GM23248 (cell line): ENCODE data around the gene UNC5C. TPM values are rescaled to one million over a fixed set of nuclear protein-coding genes. Genes with fewer than 3 reads are reported as not detected.

Source experiments
- DNase-seq: peaks from one replicate; pipeline ENCODE4 v3.0.0-alpha.2; 2015
- H2AFZ ChIP-seq: fragments of 200-600 bp; sonication (generic); 2 replicates; pipeline ENCODE4 v1.6.1; 2016; ENCODE audit warnings: antibody characterized with exemption
- H3F3A ChIP-seq: fragments of 200-600 bp; sonication (generic); 2 replicates; pipeline ENCODE4 v1.6.1; 2016; ENCODE audit warnings: mild to moderate bottlenecking, antibody characterized with exemption, mixed run types; ENCODE audit not compliant: insufficient read depth
- H3K27ac ChIP-seq: fragments of 200-600 bp; sonication (generic); 2 replicates; pipeline ENCODE4 v1.5.1; 2016; ENCODE audit warnings: mild to moderate bottlenecking
- H3K27me3 ChIP-seq: fragments of 200-600 bp; sonication (generic); replicated peaks from 2 replicates; pipeline ENCODE4 v1.6.1; 2016; ENCODE audit warnings: mild to moderate bottlenecking; ENCODE audit not compliant: insufficient read depth
- H3K36me3 ChIP-seq: fragments of 200-600 bp; sonication (generic); 2 replicates; pipeline ENCODE4 v1.6.1; 2016; ENCODE audit warnings: low read depth, mild to moderate bottlenecking
- H3K4me1 ChIP-seq: fragments of 200-600 bp; sonication (generic); 2 replicates; pipeline ENCODE4 v1.6.1; 2016; ENCODE audit warnings: mild to moderate bottlenecking; ENCODE audit not compliant: insufficient read depth
- H3K4me2 ChIP-seq: fragments of 200-600 bp; sonication (generic); one replicate; pipeline ENCODE4 v1.6.1; 2016; ENCODE audit warnings: mild to moderate bottlenecking; ENCODE audit not compliant: unreplicated experiment
- H3K4me3 ChIP-seq: fragments of 200-600 bp; sonication (generic); 2 replicates; pipeline ENCODE4 v1.5.1; 2016; ENCODE audit warnings: mild to moderate bottlenecking
- H3K79me2 ChIP-seq: fragments of 200-600 bp; sonication (generic); 2 replicates; pipeline ENCODE4 v1.6.1; 2016; ENCODE audit warnings: mild to moderate bottlenecking; ENCODE audit not compliant: insufficient read depth
- H3K9ac ChIP-seq: fragments of 200-600 bp; sonication (generic); 2 replicates; pipeline ENCODE4 v1.6.1; 2016; ENCODE audit warnings: mild to moderate bottlenecking
- H3K9me2 ChIP-seq: fragments of 200-600 bp; sonication (generic); 2 replicates; pipeline ENCODE4 v1.6.1; 2016; ENCODE audit warnings: mixed run types, mild to moderate bottlenecking, moderate library complexity; ENCODE audit not compliant: insufficient read depth
- H3K9me3 ChIP-seq: fragments of 200-600 bp; sonication (generic); one replicate; pipeline ENCODE4 v1.6.1; 2017; ENCODE audit warnings: low read depth
- H4K20me1 ChIP-seq: fragments of 200-600 bp; sonication (generic); 2 replicates; pipeline ENCODE4 v1.6.0; 2016; ENCODE audit not compliant: insufficient read depth
- EZH2 ChIP-seq: fragments of 200-600 bp; sonication (generic); IDR thresholded peaks from 2 replicates; pipeline ENCODE4 v1.6.1; 2018; ENCODE audit warnings: antibody characterized with exemption, mild to moderate bottlenecking; ENCODE audit not compliant: insufficient read depth, poor library complexity, severe bottlenecking
- EZH2phosphoT487 ChIP-seq: fragments of 200-600 bp; sonication (generic); IDR thresholded peaks from 2 replicates; pipeline ENCODE4 v1.6.1; 2018; ENCODE audit warnings: antibody characterized with exemption, moderate library complexity, mild to moderate bottlenecking, low read depth; ENCODE audit not compliant: insufficient read depth
- WGBS, 2 experiments: methylation state at CpG; one replicate each; pipeline ENCODE4 v1.1.6; 2015 to 2017; ENCODE audit warnings: low lambda C conversion rate in 2 of 2, low coverage in 1 of 2; ENCODE audit errors: missing lambda C conversion rate in 2 of 2; 5-methylcytosine and 5-hydroxymethylcytosine counted together
- in situ Hi-C: fragments of 300-500 bp; cut with MboI; formaldehyde crosslinking; loops from 2 replicates; pipeline ENCODE4 v1.15.0; 2020
- polyA plus RNA-seq: library from polyadenylated mRNA; unstranded; fragments of >200 nt; fragmentation: Nextera tagmentation; extraction: Ambion mirVana; gene quantifications from 2 replicates; pipeline ENCODE4 v1.2.1, GENCODE V29; 2016
- total RNA-seq: library from RNA; depleted of rRNA; stranded (reverse); fragments of >200 nt; shearing (Covaris generic); gene quantifications from 2 replicates; pipeline ENCODE4 v1.2.3, GENCODE V29; 2014

UNC5C gene
- total and polyA plus RNA-seq, 2 experiments from 2014 or later: not detected

GRCh38 chr4:95314573-95314972 lies 234.2 kb downstream of the UNC5C start:
- no peaks in the 10 kb centered on the region for H4K20me1 ChIP-seq
- no peaks in the 10 kb centered on the region for H3K36me3 ChIP-seq
- no peak overlapping the region for H3K27ac ChIP-seq
- no peak overlapping the region for H3K9ac ChIP-seq
- H3K4me3 ChIP-seq: no peak overlapping the region
- no peak for TF ChIP-seq EZH2
- no peak for TF ChIP-seq EZH2phosphoT487
- no peaks in the 10 kb centered on the region for H3K79me2 ChIP-seq
- no peaks in the 10 kb centered on the region for H3F3A ChIP-seq
- in situ Hi-C loops: no loop called here
- WGBS, 2 experiments: 20 to 27% methylated on average over 1 of the region's 1 CpG
- no peaks in the 10 kb centered on the region for H3K9me3 ChIP-seq
- H3K4me1 ChIP-seq: no peaks in the 10 kb centered on the region
- no peaks in the 10 kb centered on the region; the same call in 1 of the 2 replicates for H3K27me3 ChIP-seq
- no peak overlapping the region for H2AFZ ChIP-seq
- no peaks in the 10 kb centered on the region for H3K9me2 ChIP-seq
- no peak overlapping the region for H3K4me2 ChIP-seq
- DNase-seq: no peak

- TF ChIP-seq EZH2phosphoT487 (no peak), EZH2 (no peak)
Measured at GRCh38 chr4:95304898-95305297, 243.9 kb downstream of the UNC5C start.

GRCh38 chr4:95300304-95300703 lies 248.5 kb downstream of the UNC5C start:
- Histone ChIP-seq H3K27ac (no peak overlapping the region), H3K4me3 (no peak overlapping the region), H3K9me2 (no peaks in the 10 kb centered on the region), H2AFZ (no peak overlapping the region), H3K9ac (no peak overlapping the region), H3K36me3 (no peaks in the 10 kb centered on the region), H3F3A (no peaks in the 10 kb centered on the region), H3K9me3 (no peaks in the 10 kb centered on the region), H4K20me1 (no peaks in the 10 kb centered on the region), H3K4me1 (no peaks in the 10 kb centered on the region), H3K79me2 (no peaks in the 10 kb centered on the region), H3K4me2 (no peak overlapping the region), H3K27me3 (no peaks in the 10 kb centered on the region)
- no peak for DNase-seq
- in situ Hi-C loops: no loop called here
- WGBS, 2 experiments: 19 to 33% methylated on average over 1 of the region's 1 CpG
- TF ChIP-seq EZH2: no peak
- no peak for TF ChIP-seq EZH2phosphoT487

More at GRCh38 chr4:95304898-95305297, 243.9 kb downstream of the UNC5C start:
- H3K4me2 ChIP-seq: no peak overlapping the region
- no peak overlapping the region for H2AFZ ChIP-seq
- H3K27me3 ChIP-seq: no peaks in the 10 kb centered on the region
- no peaks in the 10 kb centered on the region for H3K79me2 ChIP-seq
- H3F3A ChIP-seq: no peaks in the 10 kb centered on the region
- no peaks in the 10 kb centered on the region for H4K20me1 ChIP-seq
- H3K9ac ChIP-seq: no peak overlapping the region
- no peak overlapping the region for H3K4me3 ChIP-seq
- in situ Hi-C loops: no loop called here
- H3K27ac ChIP-seq: no peak overlapping the region
- 0% methylated on average over 1 of the region's 1 CpG for WGBS, 2 experiments
- no peaks in the 10 kb centered on the region for H3K9me2 ChIP-seq
- no peak for DNase-seq
- H3K9me3 ChIP-seq: no peaks in the 10 kb centered on the region
- no peaks in the 10 kb centered on the region for H3K4me1 ChIP-seq
- H3K36me3 ChIP-seq: no peaks in the 10 kb centered on the region

- Histone ChIP-seq H3F3A (no peaks in the 10 kb centered on the region), H3K9me2 (no peaks in the 10 kb centered on the region), H4K20me1 (no peaks in the 10 kb centered on the region), H3K4me2 (no peak overlapping the region), H3K4me3 (no peak overlapping the region), H3K27ac (no peak overlapping the region), H3K36me3 (no peaks in the 10 kb centered on the region), H3K27me3 (no peaks in the 10 kb centered on the region), H2AFZ (no peak overlapping the region), H3K9ac (no peak overlapping the region), H3K4me1 (no peaks in the 10 kb centered on the region), H3K9me3 (no peaks in the 10 kb centered on the region), H3K79me2 (no peaks in the 10 kb centered on the region)
- TF ChIP-seq EZH2phosphoT487 (no peak), EZH2 (no peak)
- no peak for DNase-seq
- 38 to 44% methylated on average over 2 of the region's 2 CpGs for WGBS, 2 experiments
- in situ Hi-C loops: no loop called here
Measured at GRCh38 chr4:95296052-95296451, 252.7 kb downstream of the UNC5C start.

GRCh38 chr4:95295157-95295556 lies 253.6 kb downstream of the UNC5C start:
- H4K20me1 ChIP-seq: no peaks in the 10 kb centered on the region
- H3K36me3 ChIP-seq: no peaks in the 10 kb centered on the region
- H3K79me2 ChIP-seq: no peaks in the 10 kb centered on the region
- in situ Hi-C loops: no loop called here
- H2AFZ ChIP-seq: no peak overlapping the region
- no peaks in the 10 kb centered on the region for H3K27me3 ChIP-seq
- no peak overlapping the region for H3K4me3 ChIP-seq
- no peak overlapping the region for H3K27ac ChIP-seq
- H3K4me2 ChIP-seq: no peak overlapping the region
- H3K4me1 ChIP-seq: no peaks in the 10 kb centered on the region
- TF ChIP-seq EZH2phosphoT487 (no peak), EZH2 (no peak)
- no peaks in the 10 kb centered on the region for H3K9me3 ChIP-seq
- no peak overlapping the region for H3K9ac ChIP-seq
- H3K9me2 ChIP-seq: no peaks in the 10 kb centered on the region
- no peaks in the 10 kb centered on the region for H3F3A ChIP-seq
- 0% methylated on average over 1 of the region's 1 CpG for WGBS, 2 experiments
- no peak for DNase-seq
